Keratinocyte (primary cell): ENCODE results near the gene TSPOAP1.

Experiments
- CTCF ChIP-seq, 3 experiments: IDR thresholded peaks in 1 of 3; conservative IDR thresholded peaks in 1 of 3; optimal IDR thresholded peaks in 1 of 3; 2 replicates in 2 of 3; 3 replicates in 1 of 3; pipeline versions ENCODE3 to v1.5.1; 2011; ENCODE audit warnings: low read length in 3 of 3, mild to moderate bottlenecking in 3 of 3, moderate library complexity in 2 of 3, control low read depth in 1 of 3, inconsistent platforms in 1 of 3; ENCODE audit not compliant: insufficient read depth in 2 of 3; ENCODE audit errors: extremely low read depth in 1 of 3
- EZH2 ChIP-seq: IDR thresholded peaks from one replicate; pipeline ENCODE4 v1.6.1; 2012; ENCODE audit warnings: inconsistent platforms, mild to moderate bottlenecking, low read length, moderate library complexity

- TF ChIP-seq CTCF (optimal IDR thresholded peaks at IDR 0.05 in 1 of 3, IDR thresholded peaks at IDR 0.05 in 1 of 3, conservative IDR thresholded peaks at IDR 0.05 in 1 of 3; ENCODE audit: extremely low read depth in 1 of 3, insufficient read depth in 2 of 3, low read length in 3 of 3): peak; percentile 26 to 61 (median 35)
- no peak for TF ChIP-seq EZH2
Observed at GRCh38 chr17:58270476-58271215, 57.9 kb downstream of the TSPOAP1 start.
